GM23248 (cell line): Measurements from ENCODE around the gene ATP6V0B. TPM values are rescaled to one million over a fixed set of nuclear protein-coding genes. Genes with fewer than 3 reads are reported as not detected.

ENCODE experiments used
- DNase-seq: peaks from one replicate; pipeline ENCODE4 v3.0.0-alpha.2; 2015
- H2AFZ ChIP-seq: fragments of 200-600 bp; sonication (generic); 2 replicates; pipeline ENCODE4 v1.6.1; 2016; ENCODE audit warnings: antibody characterized with exemption
- H3F3A ChIP-seq: fragments of 200-600 bp; sonication (generic); 2 replicates; pipeline ENCODE4 v1.6.1; 2016; ENCODE audit warnings: mild to moderate bottlenecking, antibody characterized with exemption, mixed run types; ENCODE audit not compliant: insufficient read depth
- H3K27ac ChIP-seq: fragments of 200-600 bp; sonication (generic); 2 replicates; pipeline ENCODE4 v1.5.1; 2016; ENCODE audit warnings: mild to moderate bottlenecking
- H3K27me3 ChIP-seq: fragments of 200-600 bp; sonication (generic); replicated peaks from 2 replicates; pipeline ENCODE4 v1.6.1; 2016; ENCODE audit warnings: mild to moderate bottlenecking; ENCODE audit not compliant: insufficient read depth
- H3K36me3 ChIP-seq: fragments of 200-600 bp; sonication (generic); 2 replicates; pipeline ENCODE4 v1.6.1; 2016; ENCODE audit warnings: low read depth, mild to moderate bottlenecking
- H3K4me1 ChIP-seq: fragments of 200-600 bp; sonication (generic); 2 replicates; pipeline ENCODE4 v1.6.1; 2016; ENCODE audit warnings: mild to moderate bottlenecking; ENCODE audit not compliant: insufficient read depth
- H3K4me2 ChIP-seq: fragments of 200-600 bp; sonication (generic); one replicate; pipeline ENCODE4 v1.6.1; 2016; ENCODE audit warnings: mild to moderate bottlenecking; ENCODE audit not compliant: unreplicated experiment
- H3K4me3 ChIP-seq: fragments of 200-600 bp; sonication (generic); 2 replicates; pipeline ENCODE4 v1.5.1; 2016; ENCODE audit warnings: mild to moderate bottlenecking
- H3K79me2 ChIP-seq: fragments of 200-600 bp; sonication (generic); 2 replicates; pipeline ENCODE4 v1.6.1; 2016; ENCODE audit warnings: mild to moderate bottlenecking; ENCODE audit not compliant: insufficient read depth
- H3K9ac ChIP-seq: fragments of 200-600 bp; sonication (generic); 2 replicates; pipeline ENCODE4 v1.6.1; 2016; ENCODE audit warnings: mild to moderate bottlenecking
- H3K9me2 ChIP-seq: fragments of 200-600 bp; sonication (generic); 2 replicates; pipeline ENCODE4 v1.6.1; 2016; ENCODE audit warnings: mixed run types, mild to moderate bottlenecking, moderate library complexity; ENCODE audit not compliant: insufficient read depth
- H3K9me3 ChIP-seq: fragments of 200-600 bp; sonication (generic); one replicate; pipeline ENCODE4 v1.6.1; 2017; ENCODE audit warnings: low read depth
- H4K20me1 ChIP-seq: fragments of 200-600 bp; sonication (generic); 2 replicates; pipeline ENCODE4 v1.6.0; 2016; ENCODE audit not compliant: insufficient read depth
- EZH2 ChIP-seq: fragments of 200-600 bp; sonication (generic); IDR thresholded peaks from 2 replicates; pipeline ENCODE4 v1.6.1; 2018; ENCODE audit warnings: antibody characterized with exemption, mild to moderate bottlenecking; ENCODE audit not compliant: insufficient read depth, poor library complexity, severe bottlenecking
- EZH2phosphoT487 ChIP-seq: fragments of 200-600 bp; sonication (generic); IDR thresholded peaks from 2 replicates; pipeline ENCODE4 v1.6.1; 2018; ENCODE audit warnings: antibody characterized with exemption, moderate library complexity, mild to moderate bottlenecking, low read depth; ENCODE audit not compliant: insufficient read depth
- WGBS, 2 experiments: methylation state at CpG; one replicate each; pipeline ENCODE4 v1.1.6; 2015 to 2017; ENCODE audit warnings: low lambda C conversion rate in 2 of 2, low coverage in 1 of 2; ENCODE audit errors: missing lambda C conversion rate in 2 of 2; 5-methylcytosine and 5-hydroxymethylcytosine counted together
- in situ Hi-C: fragments of 300-500 bp; cut with MboI; formaldehyde crosslinking; loops from 2 replicates; pipeline ENCODE4 v1.15.0; 2020
- polyA plus RNA-seq: library from polyadenylated mRNA; unstranded; fragments of >200 nt; fragmentation: Nextera tagmentation; extraction: Ambion mirVana; gene quantifications from 2 replicates; pipeline ENCODE4 v1.2.1, GENCODE V29; 2016
- total RNA-seq: library from RNA; depleted of rRNA; stranded (reverse); fragments of >200 nt; shearing (Covaris generic); gene quantifications from 2 replicates; pipeline ENCODE4 v1.2.3, GENCODE V29; 2014

ATP6V0B gene
- total and polyA plus RNA-seq, 2 experiments from 2014 or later: 140 to 177 TPM

- H3K27ac ChIP-seq: no peak overlapping the region
- H3K4me3 ChIP-seq: peak overlapping the region; percentile 66; the same call in 1 of the 2 replicates
- no peaks in the 10 kb centered on the region for H3K9me2 ChIP-seq
- H3K4me1 ChIP-seq: peaks cover 21% of the 10 kb centered on the region
- no peaks in the 10 kb centered on the region for H3K36me3 ChIP-seq
- H2AFZ ChIP-seq: peak overlapping the region; percentile 73; the same call in 1 of the 2 replicates
- peak overlapping the region; percentile 36 for H3K9ac ChIP-seq
- in situ Hi-C loops: loop anchor here (5.0 to 25.0 kb wide), 3 partner anchors 172 to 697 kb away; partner anchors contain the start of gene PTPRF
- no peak for TF ChIP-seq EZH2phosphoT487
- TF ChIP-seq EZH2: no peak
- H4K20me1 ChIP-seq: no peaks in the 10 kb centered on the region
- DNase-seq: peak; percentile 78
- no peaks in the 10 kb centered on the region; the same call in 1 of the 2 replicates for H3F3A ChIP-seq
- H3K79me2 ChIP-seq: no peaks in the 10 kb centered on the region
- H3K9me3 ChIP-seq: no peaks in the 10 kb centered on the region
- peak overlapping the region; percentile 71 for H3K4me2 ChIP-seq
- H3K27me3 ChIP-seq: no peaks in the 10 kb centered on the region
- WGBS, 2 experiments: 36 to 42% methylated on average over 12 to 13 of the region's 13 CpGs
Observed at GRCh38 chr1:43934101-43934985, 40.4 kb upstream of the ATP6V0B start.

GRCh38 chr1:43934986-43935324 is 39.8 kb upstream of the ATP6V0B start:
- Histone ChIP-seq H3K9me2 (no peaks in the 10 kb centered on the region), H3K27me3 (no peaks in the 10 kb centered on the region), H3K4me1 (peaks cover 15% of the 10 kb centered on the region), H3K4me3 (no peak overlapping the region), H3K27ac (no peak overlapping the region), H3K79me2 (no peaks in the 10 kb centered on the region), H3K4me2 (no peak overlapping the region), H3F3A (no peaks in the 10 kb centered on the region; the same call in 1 of the 2 replicates), H2AFZ (no peak overlapping the region), H4K20me1 (no peaks in the 10 kb centered on the region), H3K9ac (no peak overlapping the region), H3K36me3 (no peaks in the 10 kb centered on the region), H3K9me3 (no peaks in the 10 kb centered on the region)
- DNase-seq: no peak
- WGBS, 2 experiments: 45 to 59% methylated on average over 5 of the region's 5 CpGs
- in situ Hi-C loops: loop anchor here (5.0 to 25.0 kb wide), 3 partner anchors 173 to 698 kb away; partner anchors contain the start of gene PTPRF
- no peak for TF ChIP-seq EZH2phosphoT487
- TF ChIP-seq EZH2: no peak

GRCh38 chr1:43935711-43936427 is 38.9 kb upstream of the ATP6V0B start:
- no peak for DNase-seq
- H2AFZ ChIP-seq: no peak overlapping the region
- no peaks in the 10 kb centered on the region for H4K20me1 ChIP-seq
- no peaks in the 10 kb centered on the region for H3K9me2 ChIP-seq
- no peak for TF ChIP-seq EZH2phosphoT487
- TF ChIP-seq EZH2: no peak
- in situ Hi-C loops: loop anchor here (25.0 kb wide), 2 partner anchors 399 to 699 kb away; partner anchors contain the start of gene PTPRF
- no peaks in the 10 kb centered on the region; the same call in 1 of the 2 replicates for H3F3A ChIP-seq
- 36 to 53% methylated on average over 11 to 22 of the region's 48 CpGs for WGBS, 2 experiments
- H3K79me2 ChIP-seq: no peaks in the 10 kb centered on the region
- H3K9me3 ChIP-seq: no peaks in the 10 kb centered on the region
- no peaks in the 10 kb centered on the region for H3K27me3 ChIP-seq
- peak overlapping the region; percentile 53 for H3K4me3 ChIP-seq
- no peak overlapping the region for H3K9ac ChIP-seq
- no peaks in the 10 kb centered on the region for H3K36me3 ChIP-seq
- H3K4me1 ChIP-seq: peaks cover 14% of the 10 kb centered on the region
- no peak overlapping the region for H3K4me2 ChIP-seq
- H3K27ac ChIP-seq: no peak overlapping the region

GRCh38 chr1:43936431-43937151 is 38.2 kb upstream of the ATP6V0B start:
- Histone ChIP-seq H3K27ac (no peak overlapping the region), H3F3A (no peaks in the 10 kb centered on the region; the same call in 1 of the 2 replicates), H2AFZ (no peak overlapping the region), H3K4me1 (peaks cover 14% of the 10 kb centered on the region), H3K36me3 (no peaks in the 10 kb centered on the region), H3K4me2 (peak overlapping the region; percentile 59), H3K9me3 (no peaks in the 10 kb centered on the region), H3K9me2 (no peaks in the 10 kb centered on the region), H3K4me3 (no peak overlapping the region), H3K9ac (no peak overlapping the region), H3K79me2 (no peaks in the 10 kb centered on the region), H3K27me3 (no peaks in the 10 kb centered on the region), H4K20me1 (no peaks in the 10 kb centered on the region)
- in situ Hi-C loops: loop anchor here (25.0 kb wide), 2 partner anchors 399 to 699 kb away; partner anchors contain the start of gene PTPRF
- no peak for TF ChIP-seq EZH2
- TF ChIP-seq EZH2phosphoT487: no peak
- peak; percentile 69 for DNase-seq
- WGBS, 2 experiments: 37 to 43% methylated on average over 25 to 26 of the region's 56 CpGs
